ENCODE measurements around the gene MPIG6B.

DNA sequence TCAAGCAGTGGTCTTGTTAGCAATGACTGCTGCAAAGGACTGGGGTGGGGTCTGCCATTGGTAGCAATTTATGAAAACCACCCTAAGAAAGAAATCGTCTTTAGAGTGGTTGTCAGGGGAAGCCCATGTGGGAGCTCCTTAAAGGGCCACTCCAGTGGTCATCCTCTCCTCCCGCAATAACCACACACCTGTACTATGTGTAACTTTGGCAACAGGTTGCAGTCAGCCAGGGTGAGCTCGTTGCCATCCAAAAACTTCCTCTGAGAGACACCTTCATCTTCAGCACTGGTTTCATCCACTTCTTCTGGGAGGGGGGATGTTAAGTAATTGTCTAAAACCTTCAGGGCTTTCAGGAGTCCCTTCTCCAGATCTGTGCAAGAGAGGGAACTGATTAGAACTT is 8.9 kb downstream of the MPIG6B start:
- TF ChIP-seq ZNF248 (tag by site-specific recombination; IDR thresholded peaks at IDR 0.05) (no peak), ZBTB20 (tag by site-specific recombination; IDR thresholded peaks at IDR 0.05) (no peak), ZNF155 (tag by site-specific recombination; IDR thresholded peaks at IDR 0.05) (no peak), ZNF292 (tag by site-specific recombination; IDR thresholded peaks at IDR 0.05; ENCODE audit: borderline replicate concordance, low read depth) (no peak), ZNF560 (tag by site-specific recombination; IDR thresholded peaks at IDR 0.05; ENCODE audit: borderline replicate concordance) (no peak), ZNF146 (tag by site-specific recombination; IDR thresholded peaks at IDR 0.05) (no peak)
- TF ChIP-seq, protein P1, sequence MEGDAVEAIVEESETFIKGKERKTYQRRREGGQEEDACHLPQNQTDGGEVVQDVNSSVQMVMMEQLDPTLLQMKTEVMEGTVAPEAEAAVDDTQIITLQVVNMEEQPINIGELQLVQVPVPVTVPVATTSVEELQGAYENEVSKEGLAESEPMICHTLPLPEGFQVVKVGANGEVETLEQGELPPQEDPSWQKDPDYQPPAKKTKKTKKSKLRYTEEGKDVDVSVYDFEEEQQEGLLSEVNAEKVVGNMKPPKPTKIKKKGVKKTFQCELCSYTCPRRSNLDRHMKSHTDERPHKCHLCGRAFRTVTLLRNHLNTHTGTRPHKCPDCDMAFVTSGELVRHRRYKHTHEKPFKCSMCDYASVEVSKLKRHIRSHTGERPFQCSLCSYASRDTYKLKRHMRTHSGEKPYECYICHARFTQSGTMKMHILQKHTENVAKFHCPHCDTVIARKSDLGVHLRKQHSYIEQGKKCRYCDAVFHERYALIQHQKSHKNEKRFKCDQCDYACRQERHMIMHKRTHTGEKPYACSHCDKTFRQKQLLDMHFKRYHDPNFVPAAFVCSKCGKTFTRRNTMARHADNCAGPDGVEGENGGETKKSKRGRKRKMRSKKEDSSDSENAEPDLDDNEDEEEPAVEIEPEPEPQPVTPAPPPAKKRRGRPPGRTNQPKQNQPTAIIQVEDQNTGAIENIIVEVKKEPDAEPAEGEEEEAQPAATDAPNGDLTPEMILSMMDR (tag by site-specific recombination; IDR thresholded peaks at IDR 0.05): no peak
- TF ChIP-seq, protein P2, sequence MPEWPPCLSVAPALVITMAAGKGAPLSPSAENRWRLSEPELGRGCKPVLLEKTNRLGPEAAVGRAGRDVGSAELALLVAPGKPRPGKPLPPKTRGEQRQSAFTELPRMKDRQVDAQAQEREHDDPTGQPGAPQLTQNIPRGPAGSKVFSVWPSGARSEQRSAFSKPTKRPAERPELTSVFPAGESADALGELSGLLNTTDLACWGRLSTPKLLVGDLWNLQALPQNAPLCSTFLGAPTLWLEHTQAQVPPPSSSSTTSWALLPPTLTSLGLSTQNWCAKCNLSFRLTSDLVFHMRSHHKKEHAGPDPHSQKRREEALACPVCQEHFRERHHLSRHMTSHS (tag by site-specific recombination; IDR thresholded peaks at IDR 0.05): no peak
- TF ChIP-seq, protein P3, sequence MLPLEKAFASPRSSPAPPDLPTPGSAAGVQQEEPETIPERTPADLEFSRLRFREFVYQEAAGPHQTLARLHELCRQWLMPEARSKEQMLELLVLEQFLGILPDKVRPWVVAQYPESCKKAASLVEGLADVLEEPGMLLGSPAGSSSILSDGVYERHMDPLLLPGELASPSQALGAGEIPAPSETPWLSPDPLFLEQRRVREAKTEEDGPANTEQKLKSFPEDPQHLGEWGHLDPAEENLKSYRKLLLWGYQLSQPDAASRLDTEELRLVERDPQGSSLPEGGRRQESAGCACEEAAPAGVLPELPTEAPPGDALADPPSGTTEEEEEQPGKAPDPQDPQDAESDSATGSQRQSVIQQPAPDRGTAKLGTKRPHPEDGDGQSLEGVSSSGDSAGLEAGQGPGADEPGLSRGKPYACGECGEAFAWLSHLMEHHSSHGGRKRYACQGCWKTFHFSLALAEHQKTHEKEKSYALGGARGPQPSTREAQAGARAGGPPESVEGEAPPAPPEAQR (tag by site-specific recombination; IDR thresholded peaks at IDR 0.05): no peak
